Measurements from ENCODE around the gene CLP1. TPM values are rescaled to one million over a fixed set of nuclear protein-coding genes. Genes with fewer than 3 reads are reported as not detected.

Gene CLP1
- 14.5 and 16.4 TPM in 2 replicates for total RNA-seq

GRCh38 chr11:57657194-57658022 is at the start of gene CLP1:
Gene CLP1, plus strand, starts transcription at chr11:57657762. Its CDS starts 1,715 bp downstream, at chr11:57659477.

GRCh38 chr11:57649826-57650738 is 7.5 kb upstream of the CLP1 start, which contains the start of gene YPEL4:
Gene YPEL4, minus strand, starts transcription at chr11:57649912. Its CDS starts 2,805 bp downstream, at chr11:57647107.

GRCh38 chr11:57667736-57668433 is 10.3 kb downstream of the CLP1 start, which contains the start of gene ZDHHC5:
Gene ZDHHC5, plus strand, starts transcription at chr11:57668114. Its CDS starts 4,977 bp downstream, at chr11:57673091.

Other genes with a start within 250 kb of the CLP1 start
- gene SLC43A3, start 230.6 kb upstream of the CLP1 start, total RNA-seq, result 36.7 and 39.1 TPM in 2 replicates
- gene RTN4RL2, start 197.2 kb upstream of the CLP1 start, total RNA-seq, result 0.14 TPM in 1 of 2 replicates, not detected in the other
- 0.79 and 2.1 TPM in 2 replicates for gene SLC43A1, start 142.1 kb upstream of the CLP1 start, total RNA-seq
- gene TIMM10, start 127.0 kb upstream of the CLP1 start, total RNA-seq, result 66.0 and 89.9 TPM in 2 replicates
- not detected in 2 replicates for gene SMTNL1, start 120.2 kb upstream of the CLP1 start, total RNA-seq
- 4.6 and 4.9 TPM in 2 replicates for gene UBE2L6, start 90.1 kb upstream of the CLP1 start, total RNA-seq
- gene SERPING1, start 60.1 kb upstream of the CLP1 start, total RNA-seq, result 0.42 and 1.1 TPM in 2 replicates
- not detected in 2 replicates for gene YPEL4, start 7.8 kb upstream of the CLP1 start, total RNA-seq
- 35.3 and 50.7 TPM in 2 replicates for gene ZDHHC5, start 10.4 kb downstream of the CLP1 start, total RNA-seq
- 7.3 and 18.8 TPM in 2 replicates for gene MED19, start 54.5 kb downstream of the CLP1 start, total RNA-seq
- gene TMX2, start 54.8 kb downstream of the CLP1 start, total RNA-seq, result 47.6 and 65.7 TPM in 2 replicates
- 174 and 240 TPM in 2 replicates for gene SELENOH, start 83.7 kb downstream of the CLP1 start, total RNA-seq
- gene BTBD18, start 94.1 kb downstream of the CLP1 start, total RNA-seq, result not detected in 2 replicates
- gene CTNND1, start 104.0 kb downstream of the CLP1 start, total RNA-seq, result 151 and 171 TPM in 2 replicates

All from airway epithelial cell (primary cell).